Prostate gland (tissue), 2 donors: ENCODE results near the gene ADAP1. TPM values are rescaled to one million over a fixed set of nuclear protein-coding genes. Genes with fewer than 3 reads are reported as not detected.

Source experiments
- DNase-seq: peaks from one replicate; pipeline ENCODE4 v3.0.0-alpha.2; 2019; ENCODE audit warnings: low spot score
- H3K27ac ChIP-seq, 2 donors: fragments of 200-600 bp; sonication (generic); 2 replicates each; pipeline ENCODE4 v1.5.1; 2017 to 2019
- H3K27me3 ChIP-seq: fragments of 200-600 bp; sonication (generic); replicated peaks from 2 replicates; pipeline ENCODE4 v1.5.1; 2019; ENCODE audit not compliant: insufficient read depth
- H3K36me3 ChIP-seq, 2 donors: fragments of 200-600 bp; sonication (generic); 1 replicate in 1 of 2; 2 replicates in 1 of 2; pipeline versions ENCODE4 v1.5.1 to v1.8.1; 2017 to 2019
- H3K4me1 ChIP-seq: fragments of 200-600 bp; sonication (generic); replicated peaks from 2 replicates; pipeline ENCODE4 v1.5.1; 2019
- H3K4me3 ChIP-seq, 2 donors: fragments of 200-600 bp; sonication (generic); 2 replicates each; pipeline ENCODE4 v1.5.1; 2017 to 2019
- H3K9me3 ChIP-seq: fragments of 200-600 bp; sonication (generic); 2 replicates; pipeline ENCODE4 v1.5.1; 2017
- CTCF ChIP-seq, 4 experiments: fragments of 200-600 bp in 2 of 4; fragments of 450-650 bp in 2 of 4; sonication (generic) in 2 of 4; IDR thresholded peaks; 1 replicate in 3 of 4; 2 replicates in 1 of 4; pipeline ENCODE4 v1.5.1; 2016 to 2019; ENCODE audit warnings: antibody characterized with exemption in 4 of 4, mild to moderate bottlenecking in 2 of 4, moderate library complexity in 2 of 4
- POLR2A ChIP-seq: fragments of 450-650 bp; IDR thresholded peaks from one replicate; pipeline ENCODE4 v1.6.1; 2016; ENCODE audit warnings: antibody characterized with exemption, mild to moderate bottlenecking
- POLR2AphosphoS5 ChIP-seq: sonication (generic); formaldehyde crosslinking; IDR thresholded peaks from one replicate; pipeline ENCODE4 v1.6.1; 2017; ENCODE audit warnings: antibody characterized with exemption
- WGBS: methylation state at CpG from one replicate; pipeline ENCODE4 v1.1.5; 2018; 5-methylcytosine and 5-hydroxymethylcytosine counted together
- intact Hi-C: fragments of 100-400 bp; cut with DNase I; formaldehyde crosslinking; loops from one replicate; pipeline ENCODE4 v1.14.2; 2022
- total RNA-seq, 2 donors: library from RNA; depleted of rRNA; stranded (reverse); fragments of >200 nt; gene quantifications; one replicate each; pipeline ENCODE4 v1.1.0, GENCODE V29; 2016

The ADAP1 gene
- total RNA-seq, 2 donors from 2014 or later = 5.9 to 8.3 TPM

GRCh38 chr7:885261-885892 lies 69.1 kb downstream of the ADAP1 start:
- no peaks in the 10 kb centered on the region for H3K27me3 ChIP-seq
- intact Hi-C loops = no loop called here
- WGBS = 77% methylated on average over 24 of the region's 25 CpGs
- no peak overlapping the region for H3K27ac ChIP-seq
- TF ChIP-seq POLR2AphosphoS5 (no peak), POLR2A (no peak), CTCF (IDR thresholded peaks at IDR 0.05) (no peak)
- DNase-seq = no peak
- peaks cover 11% of the 10 kb centered on the region for H3K4me1 ChIP-seq
- no peak overlapping the region for H3K4me3 ChIP-seq
- peaks cover 0 to 4% of the 10 kb centered on the region in 2 donors for H3K36me3 ChIP-seq
- H3K9me3 ChIP-seq = no peaks in the 10 kb centered on the region

- Histone ChIP-seq H3K36me3 (peaks cover 0 to 4% of the 10 kb centered on the region in 2 donors), H3K27me3 (no peaks in the 10 kb centered on the region), H3K4me3 (no peak overlapping the region), H3K4me1 (peaks cover 11% of the 10 kb centered on the region), H3K9me3 (no peaks in the 10 kb centered on the region), H3K27ac (peak overlapping the region in 1 of 2 donors; percentile 33)
- 78% methylated on average over 31 of the region's 31 CpGs for WGBS
- DNase-seq = peak; percentile 51
- TF ChIP-seq POLR2A = no peak
- no peak for TF ChIP-seq CTCF (IDR thresholded peaks at IDR 0.05)
- TF ChIP-seq POLR2AphosphoS5 = no peak
- intact Hi-C loops = no loop called here
These were observed 70.1 kb downstream of the ADAP1 start for GRCh38 chr7:884191-885003.

- Histone ChIP-seq H3K27me3 (no peaks in the 10 kb centered on the region), H3K4me1 (peaks cover 11% of the 10 kb centered on the region), H3K27ac (no peak overlapping the region), H3K36me3 (peaks cover 0 to 4% of the 10 kb centered on the region in 2 donors), H3K4me3 (no peak overlapping the region), H3K9me3 (no peaks in the 10 kb centered on the region)
- no peak for TF ChIP-seq POLR2A
- no peak for TF ChIP-seq CTCF (IDR thresholded peaks at IDR 0.05)
- no peak for TF ChIP-seq POLR2AphosphoS5
- intact Hi-C loops = no loop called here
- no peak for DNase-seq
- WGBS = 67% methylated on average over 47 of the region's 50 CpGs
These were observed 71.1 kb downstream of the ADAP1 start for GRCh38 chr7:883055-884021.

- Histone ChIP-seq H3K4me1 (peaks cover 11% of the 10 kb centered on the region), H3K27ac (no peak overlapping the region), H3K27me3 (no peaks in the 10 kb centered on the region), H3K9me3 (no peaks in the 10 kb centered on the region), H3K4me3 (no peak overlapping the region), H3K36me3 (peaks cover 0 to under 1% of the 10 kb centered on the region in 2 donors)
- DNase-seq = no peak
- WGBS = 87% methylated on average over 36 of the region's 37 CpGs
- TF ChIP-seq POLR2A (no peak), POLR2AphosphoS5 (no peak), CTCF (IDR thresholded peaks at IDR 0.05) (no peak)
- intact Hi-C loops = no loop called here
These were observed 72.0 kb downstream of the ADAP1 start for GRCh38 chr7:882336-883035.
